ENCODE data around the gene MYO9B. TPM values are rescaled to one million over a fixed set of nuclear protein-coding genes. Genes with fewer than 3 reads are reported as not detected.

The MYO9B gene
- total RNA-seq, 1 donor from 2014 or later: 137 TPM

DNA sequence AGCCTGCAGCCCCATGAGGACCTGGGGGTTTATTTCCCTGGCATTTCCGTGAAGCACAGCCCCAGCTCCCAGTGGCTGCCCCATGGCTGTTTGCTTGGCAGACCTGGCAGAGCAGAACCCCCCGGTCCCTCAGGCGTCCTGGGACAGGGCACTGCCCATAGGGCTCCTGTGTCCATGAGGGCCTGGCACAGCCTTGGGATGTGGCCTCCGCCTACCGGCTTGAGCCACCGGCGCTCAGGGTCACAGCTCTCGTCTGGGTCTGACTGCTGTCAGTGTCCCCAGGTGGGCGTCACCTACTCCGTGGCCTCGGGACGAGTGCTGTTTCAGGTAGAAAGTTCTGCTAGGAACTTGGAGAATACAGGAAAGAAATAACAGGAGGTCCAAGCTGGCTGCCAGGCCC is 52.8 kb downstream of the MYO9B start:
- H3K4me3 ChIP-seq: no peak overlapping the region
- DNase-seq: no peak
- no peaks in the 10 kb centered on the region for H3K9me3 ChIP-seq
- H3K4me1 ChIP-seq: peaks cover 21% of the 10 kb centered on the region
- no peak overlapping the region for H3K27ac ChIP-seq
- ATAC-seq: no peak
- TF ChIP-seq, protein P1, sequence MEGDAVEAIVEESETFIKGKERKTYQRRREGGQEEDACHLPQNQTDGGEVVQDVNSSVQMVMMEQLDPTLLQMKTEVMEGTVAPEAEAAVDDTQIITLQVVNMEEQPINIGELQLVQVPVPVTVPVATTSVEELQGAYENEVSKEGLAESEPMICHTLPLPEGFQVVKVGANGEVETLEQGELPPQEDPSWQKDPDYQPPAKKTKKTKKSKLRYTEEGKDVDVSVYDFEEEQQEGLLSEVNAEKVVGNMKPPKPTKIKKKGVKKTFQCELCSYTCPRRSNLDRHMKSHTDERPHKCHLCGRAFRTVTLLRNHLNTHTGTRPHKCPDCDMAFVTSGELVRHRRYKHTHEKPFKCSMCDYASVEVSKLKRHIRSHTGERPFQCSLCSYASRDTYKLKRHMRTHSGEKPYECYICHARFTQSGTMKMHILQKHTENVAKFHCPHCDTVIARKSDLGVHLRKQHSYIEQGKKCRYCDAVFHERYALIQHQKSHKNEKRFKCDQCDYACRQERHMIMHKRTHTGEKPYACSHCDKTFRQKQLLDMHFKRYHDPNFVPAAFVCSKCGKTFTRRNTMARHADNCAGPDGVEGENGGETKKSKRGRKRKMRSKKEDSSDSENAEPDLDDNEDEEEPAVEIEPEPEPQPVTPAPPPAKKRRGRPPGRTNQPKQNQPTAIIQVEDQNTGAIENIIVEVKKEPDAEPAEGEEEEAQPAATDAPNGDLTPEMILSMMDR (IDR thresholded peaks at IDR 0.05): no peak
- intact Hi-C loops (cut with DNase I): no loop called here
- no peaks in the 10 kb centered on the region for H3K27me3 ChIP-seq
- H3K36me3 ChIP-seq: no peaks in the 10 kb centered on the region

DNA sequence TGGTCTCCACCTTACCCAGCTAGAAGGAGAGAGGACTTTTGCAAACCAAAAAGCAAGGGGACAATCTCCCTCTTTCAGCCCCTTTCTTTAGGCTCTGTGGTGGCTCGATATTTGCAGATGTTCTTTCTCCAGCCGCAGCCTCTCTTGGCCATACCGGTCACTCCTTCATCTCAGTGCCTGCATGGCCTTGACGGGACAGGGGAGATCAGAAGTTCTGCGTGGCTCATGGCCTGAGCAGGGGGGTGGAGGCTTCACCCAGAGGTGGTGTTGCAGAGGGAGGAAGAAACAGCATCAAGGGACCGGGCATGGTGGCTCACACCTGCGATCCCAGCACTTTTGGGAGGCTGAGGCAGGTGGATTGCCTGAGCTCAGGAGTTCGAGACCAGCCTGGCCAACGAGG is 53.2 kb downstream of the MYO9B start:
- TF ChIP-seq, protein P1 (IDR thresholded peaks at IDR 0.05): no peak
- Histone ChIP-seq H3K27me3 (no peaks in the 10 kb centered on the region), H3K4me3 (no peak overlapping the region), H3K9me3 (no peaks in the 10 kb centered on the region), H3K36me3 (no peaks in the 10 kb centered on the region), H3K4me1 (peaks cover 21% of the 10 kb centered on the region), H3K27ac (no peak overlapping the region)
- intact Hi-C loops (cut with DNase I): no loop called here
- DNase-seq (no peak), ATAC-seq (no peak)

DNA sequence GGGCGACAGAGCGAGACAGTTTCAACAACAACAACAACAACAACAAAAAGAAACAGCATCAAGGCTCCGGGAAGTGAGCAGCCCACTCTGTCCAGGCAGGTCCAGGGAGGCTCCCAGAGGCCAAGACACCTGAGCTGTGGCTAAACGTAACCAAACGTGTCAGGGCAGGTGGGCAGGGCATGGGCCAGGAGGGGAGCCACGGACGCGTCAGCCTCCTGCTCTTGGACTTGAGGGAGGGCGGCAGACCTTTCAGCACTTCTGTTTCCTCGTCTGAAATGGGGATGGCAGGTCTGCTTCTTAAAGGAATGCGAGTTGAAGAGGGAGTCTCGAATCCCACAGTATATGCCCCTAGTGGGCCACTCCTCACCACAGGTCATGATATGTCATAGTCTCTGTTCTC is 53.8 kb downstream of the MYO9B start:
- TF ChIP-seq, protein P1 (IDR thresholded peaks at IDR 0.05): no peak

DNA sequence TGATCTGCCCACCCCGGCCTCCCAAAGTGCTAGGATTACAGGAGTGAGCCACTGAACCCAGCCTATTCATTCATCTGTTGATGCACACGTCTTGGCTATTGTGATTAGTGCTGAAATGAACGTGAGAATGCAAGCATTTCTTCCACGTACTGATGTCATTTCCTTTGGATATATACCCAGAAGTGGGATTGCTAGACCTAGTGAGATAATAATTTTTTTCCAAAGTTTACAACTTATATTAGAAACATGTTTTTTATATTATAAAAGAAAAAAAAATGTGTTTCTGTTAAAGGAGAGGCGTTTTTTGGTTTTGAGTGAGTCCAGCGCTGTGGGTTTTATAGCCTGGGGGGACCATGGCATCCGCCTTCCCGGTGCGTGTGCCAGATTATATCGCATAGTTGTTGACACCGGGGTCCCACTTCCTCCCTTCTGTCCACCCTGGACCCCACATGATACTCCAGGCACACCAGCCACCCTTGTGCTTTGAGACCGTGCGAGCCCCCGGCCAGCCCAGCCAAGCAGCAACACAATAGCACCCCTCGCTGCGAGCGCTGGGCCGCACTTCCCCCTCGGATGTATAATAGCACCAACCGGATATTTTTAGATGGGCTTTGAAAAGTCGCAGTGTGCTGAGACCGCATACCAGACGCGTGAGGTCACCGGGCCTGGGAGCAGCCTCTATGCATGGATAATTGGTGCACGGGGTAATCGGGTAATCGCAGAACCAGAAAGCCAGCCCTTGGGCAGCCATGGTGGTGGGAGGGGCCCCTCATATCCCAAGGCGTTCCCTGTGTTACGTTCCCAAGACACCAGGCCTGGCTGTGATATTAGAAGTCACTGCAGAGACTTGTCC is 59.6 kb downstream of the MYO9B start:
- TF ChIP-seq, protein P1 (IDR thresholded peaks at IDR 0.05): peak; percentile 25
- Histone ChIP-seq H3K36me3 (no peaks in the 10 kb centered on the region), H3K4me1 (peaks cover 45% of the 10 kb centered on the region), H3K4me3 (no peak overlapping the region), H3K9me3 (no peaks in the 10 kb centered on the region), H3K27ac (peak overlapping the region; percentile 92), H3K27me3 (no peaks in the 10 kb centered on the region)
- ATAC-seq: peak; percentile 86
- intact Hi-C loops (cut with DNase I): no loop called here
- DNase-seq: peak; percentile 93

More for the DNA sequence above, 53.8 kb downstream of the MYO9B start:
- no peak overlapping the region for H3K27ac ChIP-seq
- intact Hi-C loops (cut with DNase I): no loop called here
- H3K4me1 ChIP-seq: peaks cover 19% of the 10 kb centered on the region
- no peak for ATAC-seq
- H3K27me3 ChIP-seq: no peaks in the 10 kb centered on the region
- H3K4me3 ChIP-seq: no peak overlapping the region
- no peaks in the 10 kb centered on the region for H3K36me3 ChIP-seq
- no peak for DNase-seq
- H3K9me3 ChIP-seq: no peaks in the 10 kb centered on the region

DNA sequence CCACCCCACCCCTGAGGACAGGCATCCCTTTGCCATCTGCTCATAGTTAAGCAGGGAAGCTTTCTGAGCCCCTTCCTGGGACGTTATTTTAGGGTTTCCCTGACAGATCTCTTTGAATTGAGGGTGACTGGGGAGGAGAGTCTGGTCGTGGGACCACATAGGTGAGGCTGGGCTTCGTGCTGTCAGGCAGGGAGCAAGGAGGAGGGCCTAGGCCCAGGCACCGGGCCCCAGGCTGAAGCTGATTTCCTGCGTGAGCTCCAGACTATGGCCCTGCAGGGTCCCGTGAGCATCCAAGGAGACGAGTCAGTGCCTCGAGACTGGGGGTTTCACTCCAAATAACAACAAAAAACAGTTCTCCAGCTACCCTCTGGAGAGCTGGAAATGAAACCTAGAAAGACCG is 60.4 kb downstream of the MYO9B start:
- intact Hi-C loops (cut with DNase I): no loop called here
- Histone ChIP-seq H3K36me3 (no peaks in the 10 kb centered on the region), H3K9me3 (no peaks in the 10 kb centered on the region), H3K4me3 (no peak overlapping the region), H3K27me3 (no peaks in the 10 kb centered on the region), H3K4me1 (peaks cover 45% of the 10 kb centered on the region), H3K27ac (peak overlapping the region; percentile 92)
- no peak for ATAC-seq
- TF ChIP-seq, protein P1 (IDR thresholded peaks at IDR 0.05): no peak
- DNase-seq: no peak
